Astrocyte of the spinal cord (primary cell): ENCODE results near the gene SMYD3.

Experiments used
- DNase-seq: peaks from one replicate; pipeline ENCODE4 v3.0.0; 2011; ENCODE audit warnings: low read depth, low spot score
- H3K4me3 ChIP-seq: 2 replicates; pipeline ENCODE4 v1.5.1; 2011; ENCODE audit warnings: low read depth, mild to moderate bottlenecking, low read length, moderate library complexity
- in situ Hi-C: cut with HindIII; loops from 2 replicates; pipeline ENCODE4 v1.10.0; 2017; ENCODE audit warnings: low sequenced_read_pairs
- TF ChIP-seq, protein P1 (sequence below): IDR thresholded peaks from 2 replicates; pipeline ENCODE4 v1.5.1; 2012; ENCODE audit warnings: low read depth, mild to moderate bottlenecking, low read length, inconsistent platforms

SMYD3 gene

DNA sequence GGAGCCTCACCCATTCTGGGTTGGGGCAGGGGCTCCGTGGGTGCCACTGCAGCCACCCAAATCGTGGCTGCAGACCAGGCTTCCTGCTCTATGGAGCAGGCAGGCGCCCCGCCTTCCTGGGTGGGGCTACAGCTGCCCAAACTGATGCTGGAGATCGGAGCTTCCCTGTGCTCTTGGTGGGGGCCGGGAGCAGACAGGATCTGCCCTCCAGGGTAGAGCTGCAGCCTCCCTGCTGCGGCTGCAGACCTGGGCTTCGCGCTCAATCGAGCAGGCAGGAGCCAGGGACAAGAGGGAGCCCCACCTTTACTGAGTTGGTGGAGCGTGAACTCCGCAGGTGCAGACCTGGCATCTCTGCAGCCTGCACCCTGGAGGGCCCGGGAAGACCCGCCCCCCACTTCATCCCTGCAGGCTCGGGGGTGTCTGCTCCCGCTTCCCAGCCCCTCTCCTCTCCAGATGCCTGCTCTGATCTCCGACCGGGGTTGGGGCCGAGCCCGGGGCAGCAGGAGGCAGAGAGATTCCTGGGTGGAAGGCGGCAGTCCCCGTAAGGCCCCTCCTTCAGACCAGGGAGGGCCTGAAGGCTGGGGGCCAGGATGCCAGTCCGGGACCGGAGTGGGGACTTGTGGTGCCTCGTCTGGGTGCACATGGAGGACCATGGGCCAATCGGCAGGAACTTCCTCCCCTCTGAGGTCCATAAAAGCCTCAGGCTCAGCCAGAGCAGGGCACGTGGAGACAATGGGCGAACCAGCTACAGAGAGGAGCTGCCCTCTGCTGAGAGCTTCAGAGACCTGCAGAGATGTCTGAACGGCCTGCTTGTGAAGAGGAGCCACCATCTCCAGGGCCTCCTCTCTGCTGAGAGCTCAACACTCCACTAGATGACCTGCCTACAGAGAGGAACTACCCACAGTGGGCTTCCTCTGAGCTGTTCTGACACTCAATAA lies 359.3 kb downstream of the SMYD3 start:
- TF ChIP-seq, protein P1, sequence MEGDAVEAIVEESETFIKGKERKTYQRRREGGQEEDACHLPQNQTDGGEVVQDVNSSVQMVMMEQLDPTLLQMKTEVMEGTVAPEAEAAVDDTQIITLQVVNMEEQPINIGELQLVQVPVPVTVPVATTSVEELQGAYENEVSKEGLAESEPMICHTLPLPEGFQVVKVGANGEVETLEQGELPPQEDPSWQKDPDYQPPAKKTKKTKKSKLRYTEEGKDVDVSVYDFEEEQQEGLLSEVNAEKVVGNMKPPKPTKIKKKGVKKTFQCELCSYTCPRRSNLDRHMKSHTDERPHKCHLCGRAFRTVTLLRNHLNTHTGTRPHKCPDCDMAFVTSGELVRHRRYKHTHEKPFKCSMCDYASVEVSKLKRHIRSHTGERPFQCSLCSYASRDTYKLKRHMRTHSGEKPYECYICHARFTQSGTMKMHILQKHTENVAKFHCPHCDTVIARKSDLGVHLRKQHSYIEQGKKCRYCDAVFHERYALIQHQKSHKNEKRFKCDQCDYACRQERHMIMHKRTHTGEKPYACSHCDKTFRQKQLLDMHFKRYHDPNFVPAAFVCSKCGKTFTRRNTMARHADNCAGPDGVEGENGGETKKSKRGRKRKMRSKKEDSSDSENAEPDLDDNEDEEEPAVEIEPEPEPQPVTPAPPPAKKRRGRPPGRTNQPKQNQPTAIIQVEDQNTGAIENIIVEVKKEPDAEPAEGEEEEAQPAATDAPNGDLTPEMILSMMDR = no peak
- DNase-seq = no peak
- in situ Hi-C loops = no loop called here
- H3K4me3 ChIP-seq = no peak overlapping the region

DNA sequence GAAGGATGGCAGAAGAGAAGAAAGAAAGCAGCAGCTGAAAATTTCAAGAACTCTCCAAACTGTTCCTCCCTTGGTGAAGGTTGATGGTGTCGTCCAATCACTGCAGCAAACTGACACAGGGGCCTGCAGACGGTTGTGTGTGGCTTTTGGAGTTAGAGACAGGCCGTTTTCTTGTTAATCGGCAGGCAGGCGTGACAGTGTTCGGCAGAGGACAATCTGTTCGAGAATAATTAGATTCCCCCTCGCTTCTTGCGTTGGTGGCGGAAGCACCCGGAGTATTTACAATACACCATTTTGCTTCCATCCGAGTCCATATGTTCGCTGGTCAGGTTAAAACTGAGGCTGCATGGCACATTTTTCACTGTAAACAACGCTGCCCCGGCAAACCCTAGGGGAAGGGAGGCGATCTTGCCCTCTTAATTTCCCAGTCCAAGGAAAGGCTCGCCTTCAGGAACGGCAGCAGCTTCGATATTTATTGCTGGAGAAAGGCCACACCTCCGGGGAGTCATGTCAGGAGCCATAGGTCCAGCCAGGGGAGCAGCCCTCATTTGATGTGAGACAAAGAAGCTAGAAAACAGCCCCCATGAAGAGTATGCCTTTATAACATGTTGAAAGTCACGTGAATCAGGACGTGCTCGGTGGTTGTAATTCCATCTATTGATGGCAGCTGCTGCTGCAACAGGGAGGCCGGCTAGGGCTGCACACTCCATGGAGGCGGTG lies 360.1 kb downstream of the SMYD3 start:
- TF ChIP-seq, protein P1 = no peak
- no peak overlapping the region for H3K4me3 ChIP-seq
- DNase-seq = no peak
- in situ Hi-C loops = no loop called here

DNA sequence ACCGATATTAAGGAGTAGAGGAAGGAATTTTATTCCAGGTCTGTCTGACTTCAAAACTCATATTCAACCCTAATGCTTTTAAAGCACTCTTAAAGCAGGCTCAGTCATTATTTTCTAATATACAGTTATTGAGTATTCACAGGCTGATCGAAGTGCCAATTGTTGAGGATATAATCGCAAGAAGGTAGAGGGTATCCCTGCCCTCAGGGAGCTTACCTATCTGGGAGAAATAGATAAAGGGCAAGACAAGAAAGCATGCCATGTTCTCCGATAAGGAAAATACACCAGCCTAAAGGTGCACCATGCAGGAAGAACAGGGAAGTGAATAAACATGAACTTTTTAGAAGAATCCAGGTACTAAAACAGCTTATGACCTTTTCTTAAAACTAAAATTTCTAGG lies 361.2 kb downstream of the SMYD3 start:
- H3K4me3 ChIP-seq = no peak overlapping the region
- no peak for DNase-seq
- in situ Hi-C loops = no loop called here
- TF ChIP-seq, protein P1 = no peak

DNA sequence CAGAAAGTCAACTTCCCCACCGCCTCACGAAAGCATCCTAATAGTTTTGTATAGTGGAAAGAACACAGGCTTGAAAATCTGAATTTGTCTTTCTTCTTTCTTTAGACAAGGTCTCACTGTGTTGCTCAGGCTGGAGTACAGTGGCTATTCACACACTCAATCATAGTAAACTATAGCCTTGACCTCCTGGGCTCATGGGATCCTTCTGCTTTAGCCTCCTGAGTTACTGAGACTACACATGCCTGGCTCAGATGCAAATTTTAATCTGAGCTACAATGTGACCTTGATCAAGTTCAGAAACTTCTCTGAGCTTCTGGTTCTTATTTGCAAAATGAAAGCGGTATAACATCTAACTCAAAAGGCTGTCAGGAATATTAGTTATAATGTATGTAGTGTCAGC lies 362.1 kb downstream of the SMYD3 start:
- in situ Hi-C loops = no loop called here
- DNase-seq = no peak
- TF ChIP-seq, protein P1 = no peak
- no peak overlapping the region for H3K4me3 ChIP-seq

DNA sequence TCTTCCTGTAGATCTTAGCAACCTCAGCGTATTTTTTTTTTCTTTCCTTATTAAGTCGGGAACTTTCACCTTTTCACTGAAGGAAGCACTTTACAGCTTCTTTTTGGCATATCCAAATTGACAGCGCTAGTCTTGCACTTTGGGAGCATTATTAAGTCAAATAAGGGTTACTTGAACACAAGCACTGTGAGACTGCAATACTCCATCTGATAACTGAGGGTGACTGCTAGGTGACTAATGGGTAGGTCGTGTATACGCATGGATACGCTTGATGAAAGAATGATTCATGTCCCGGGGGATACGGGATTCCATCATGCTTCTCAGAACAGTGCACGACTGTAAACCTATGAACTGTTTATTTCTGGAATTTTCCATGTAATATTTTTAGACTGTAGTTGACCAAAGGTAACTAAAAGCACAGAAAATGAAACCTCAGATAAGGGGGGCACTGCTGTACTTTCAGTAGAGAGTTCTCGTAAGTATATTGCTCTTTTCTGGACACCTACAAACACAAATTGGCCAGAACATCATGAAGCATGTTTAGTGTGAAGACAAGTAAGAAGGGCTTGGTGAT lies 364.7 kb downstream of the SMYD3 start:
- no peak overlapping the region for H3K4me3 ChIP-seq
- in situ Hi-C loops = no loop called here

DNA sequence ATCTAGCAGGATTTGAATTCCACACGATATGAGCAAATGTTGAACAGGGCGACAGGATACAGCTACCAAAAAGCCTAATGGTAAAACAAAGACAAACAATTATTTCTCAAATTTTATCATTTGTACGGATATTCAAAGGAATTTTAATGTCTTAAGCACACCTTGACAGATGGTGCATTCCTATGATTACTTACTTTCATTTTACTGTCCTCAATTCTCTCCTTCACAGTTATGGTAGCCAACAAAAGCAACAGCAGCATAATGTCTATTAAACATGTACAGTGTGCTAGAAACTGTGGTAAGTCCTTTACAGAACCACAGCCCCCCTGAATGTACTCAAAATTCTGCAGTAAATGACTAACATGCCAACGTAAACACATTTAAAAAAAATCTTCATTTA lies 365.8 kb downstream of the SMYD3 start:
- in situ Hi-C loops = no loop called here
- no peak for DNase-seq
- TF ChIP-seq, protein P1 = no peak

More for the DNA sequence above, 364.7 kb downstream of the SMYD3 start:
- TF ChIP-seq, protein P1 = no peak
- peak; percentile 84 for DNase-seq

More for the DNA sequence above, 365.8 kb downstream of the SMYD3 start:
- no peak overlapping the region for H3K4me3 ChIP-seq
